NCI-H2107 (cell line): ENCODE measurements around the gene CSPG4.
A peak's percentile ranks its signal among the peaks of the same experiment; 100 is the strongest.
"Not testable (repeated sequence)": the region's sequence is repeated elsewhere in the genome, so short reads cannot be mapped to it uniquely, and the experiment has no call there.

Experiments used
- DNase-seq: peaks from one replicate; lab custom pipeline; 2025; lab: John Stamatoyannopoulos, UW

CSPG4 gene

DNA sequence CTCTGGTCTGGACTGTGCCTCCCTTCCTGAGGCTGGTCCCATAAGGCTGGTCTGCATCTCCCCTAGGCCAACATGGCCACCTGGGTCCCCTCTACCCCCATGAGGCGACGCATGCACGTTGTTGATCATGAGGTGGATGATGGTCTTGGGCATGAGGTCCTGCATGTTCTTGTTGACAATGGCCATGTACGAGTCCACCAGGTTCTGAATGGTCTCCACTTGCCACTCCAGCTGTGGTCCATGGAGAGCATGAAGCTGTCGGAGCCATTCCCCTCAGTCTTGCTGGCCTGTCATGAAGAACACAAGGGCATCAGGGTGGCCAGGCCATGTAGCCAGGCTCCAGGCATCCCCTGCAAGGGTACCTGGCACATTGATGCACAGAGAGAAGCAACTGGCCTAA lies 27.1 kb upstream of the CSPG4 start:
- DNase-seq, result no peak

DNA sequence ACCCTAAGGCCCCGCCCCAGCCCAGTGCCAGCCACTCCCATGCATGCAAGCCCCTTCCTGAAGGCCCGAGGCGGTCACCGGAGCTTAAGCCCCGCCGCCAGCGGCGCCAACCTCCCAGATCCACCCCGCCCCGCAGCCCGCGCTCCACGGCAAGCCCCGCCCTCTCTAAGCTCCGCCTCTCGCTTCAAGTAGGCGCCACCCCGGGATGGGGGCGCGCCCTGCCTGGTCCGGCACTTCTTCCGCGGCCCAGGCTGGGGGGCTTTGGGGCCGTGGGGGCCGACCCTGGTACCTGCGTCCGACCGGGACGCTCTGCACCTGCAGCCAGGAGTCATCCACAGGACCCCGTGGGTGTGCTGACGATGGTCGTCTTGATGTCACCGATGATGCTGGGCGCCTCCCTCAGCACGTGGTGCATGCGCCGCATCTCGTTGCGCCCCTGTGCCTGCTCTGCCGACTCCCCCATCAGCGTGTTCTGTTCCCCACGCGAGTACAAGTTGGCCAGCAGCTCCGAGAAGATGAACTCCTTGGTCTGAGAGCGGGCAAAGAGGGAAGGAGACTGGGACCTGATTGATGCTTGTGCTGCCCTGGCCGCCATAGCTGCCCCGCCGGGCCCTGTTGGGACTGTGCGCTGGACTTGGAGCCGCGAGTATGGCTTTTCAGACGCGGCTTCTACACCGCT lies 26.1 kb upstream of the CSPG4 start:
- DNase-seq, result peak; percentile 62

GRCh38 chr15:75738014-75738646 lies 25.5 kb upstream of the CSPG4 start:
- DNase-seq, result no peak

- DNase-seq, result not testable (repeated sequence)
These were observed 24.7 kb upstream of the CSPG4 start for GRCh38 chr15:75737116-75738013.

DNA sequence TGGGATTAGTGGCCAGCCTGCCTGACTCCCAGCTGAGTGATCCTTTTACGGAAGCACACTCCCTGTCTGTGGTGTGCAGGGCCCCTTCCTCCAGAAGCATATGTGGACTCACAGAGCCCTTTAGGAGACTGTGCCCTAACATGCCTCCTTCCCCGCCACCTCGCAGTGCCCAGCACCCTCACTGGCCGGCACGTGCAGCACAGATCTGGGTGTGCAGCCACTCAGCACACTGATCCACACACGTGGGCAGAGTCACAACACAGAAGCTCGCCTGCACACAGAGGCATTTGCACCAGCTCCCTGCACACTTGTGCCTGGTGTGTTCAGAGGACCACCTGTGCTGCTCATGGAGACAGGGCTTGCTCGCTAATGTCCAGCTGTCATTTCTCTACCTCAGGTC lies 23.6 kb upstream of the CSPG4 start:
- DNase-seq, result no peak

DNA sequence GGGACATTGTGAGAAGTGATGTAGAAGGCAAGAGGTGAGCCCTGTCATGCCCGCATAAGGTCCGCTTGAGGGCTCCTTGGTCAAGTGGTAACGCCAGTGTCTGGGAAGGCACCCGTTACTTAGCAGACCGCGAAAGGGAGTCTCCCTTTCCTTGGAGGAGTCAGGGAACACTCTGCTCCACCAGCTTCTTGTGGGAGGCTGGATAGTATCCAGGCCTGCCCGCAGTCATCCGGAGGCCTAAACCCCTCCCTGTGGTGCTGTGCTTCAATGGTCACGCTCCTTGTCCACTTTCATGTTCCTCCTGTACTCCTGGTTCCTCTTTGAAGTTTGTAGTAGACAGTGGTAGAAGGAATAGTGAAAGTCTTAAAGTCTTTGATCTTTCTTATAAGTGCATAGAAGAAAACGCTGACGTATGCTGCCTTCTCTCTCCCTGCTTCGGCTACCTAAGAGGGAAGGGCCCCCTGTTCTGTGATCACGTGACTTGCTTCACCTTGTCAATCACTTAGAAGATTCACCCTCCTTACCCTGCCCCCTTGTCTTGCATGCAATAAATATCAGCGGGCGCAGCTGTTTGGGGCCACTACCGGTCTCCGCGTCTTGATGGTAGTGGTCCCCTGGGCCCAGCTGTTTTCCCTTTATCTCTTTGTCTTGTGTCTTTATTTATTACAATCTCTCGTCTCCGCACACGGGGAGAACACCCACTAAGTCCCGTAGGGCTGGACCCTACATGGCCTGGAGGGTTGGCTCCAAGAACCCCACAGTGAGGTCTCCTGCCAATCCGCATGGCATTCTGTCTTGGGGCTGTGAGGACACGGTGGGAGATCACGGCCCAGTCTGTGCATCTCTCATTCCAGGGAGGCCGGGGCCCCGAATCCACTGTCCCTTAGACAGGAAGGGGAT lies 22.5 kb upstream of the CSPG4 start:
- DNase-seq, result not testable (repeated sequence)

DNA sequence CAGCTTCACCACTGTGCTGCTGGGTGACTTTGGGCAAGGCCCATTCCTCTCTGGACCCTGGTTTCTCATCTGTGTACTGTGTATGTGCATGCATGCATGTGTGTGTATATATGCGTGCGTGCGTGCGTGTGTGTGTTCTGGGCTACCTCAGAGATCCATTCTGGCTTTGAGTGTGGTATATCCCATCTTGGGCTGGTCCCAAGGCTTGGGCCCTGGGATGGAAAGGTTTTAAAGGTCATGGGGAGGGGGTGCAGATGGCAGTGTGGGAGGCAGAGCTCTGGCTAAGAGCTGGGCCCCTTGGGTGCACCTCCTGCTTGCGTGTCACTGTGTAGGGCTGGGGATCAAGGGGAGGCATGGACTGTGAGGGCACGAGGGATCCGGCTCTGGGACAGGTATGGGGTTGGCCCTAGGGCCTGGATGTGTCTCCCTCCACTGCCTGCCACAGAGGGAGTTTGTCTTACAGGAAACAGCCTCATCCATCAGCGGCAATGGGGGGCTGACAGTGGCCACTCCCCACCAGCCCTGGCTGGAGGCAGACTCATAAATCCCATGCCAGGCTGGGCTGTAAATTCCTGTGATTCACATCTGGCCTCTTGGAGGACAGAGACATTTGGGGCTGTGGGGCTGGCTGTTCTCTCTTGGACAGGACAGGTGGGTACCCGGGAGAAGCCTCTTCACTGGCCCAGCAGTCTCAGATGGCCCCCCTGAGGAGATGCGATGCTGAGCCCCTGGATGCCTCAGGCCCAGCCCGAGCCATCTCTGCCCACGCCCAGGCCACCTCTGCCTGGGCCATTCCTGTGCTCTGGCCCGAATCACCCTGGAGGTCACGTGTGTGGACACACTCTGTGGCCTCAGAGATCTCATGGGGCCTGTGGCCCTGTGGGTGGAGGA lies 21.4 kb upstream of the CSPG4 start:
- DNase-seq, result no peak

GRCh38 chr15:75732809-75733451 lies 20.3 kb upstream of the CSPG4 start:
- DNase-seq, result no peak

- DNase-seq, result no peak
These were observed 19.6 kb upstream of the CSPG4 start for GRCh38 chr15:75732177-75732808.

DNA sequence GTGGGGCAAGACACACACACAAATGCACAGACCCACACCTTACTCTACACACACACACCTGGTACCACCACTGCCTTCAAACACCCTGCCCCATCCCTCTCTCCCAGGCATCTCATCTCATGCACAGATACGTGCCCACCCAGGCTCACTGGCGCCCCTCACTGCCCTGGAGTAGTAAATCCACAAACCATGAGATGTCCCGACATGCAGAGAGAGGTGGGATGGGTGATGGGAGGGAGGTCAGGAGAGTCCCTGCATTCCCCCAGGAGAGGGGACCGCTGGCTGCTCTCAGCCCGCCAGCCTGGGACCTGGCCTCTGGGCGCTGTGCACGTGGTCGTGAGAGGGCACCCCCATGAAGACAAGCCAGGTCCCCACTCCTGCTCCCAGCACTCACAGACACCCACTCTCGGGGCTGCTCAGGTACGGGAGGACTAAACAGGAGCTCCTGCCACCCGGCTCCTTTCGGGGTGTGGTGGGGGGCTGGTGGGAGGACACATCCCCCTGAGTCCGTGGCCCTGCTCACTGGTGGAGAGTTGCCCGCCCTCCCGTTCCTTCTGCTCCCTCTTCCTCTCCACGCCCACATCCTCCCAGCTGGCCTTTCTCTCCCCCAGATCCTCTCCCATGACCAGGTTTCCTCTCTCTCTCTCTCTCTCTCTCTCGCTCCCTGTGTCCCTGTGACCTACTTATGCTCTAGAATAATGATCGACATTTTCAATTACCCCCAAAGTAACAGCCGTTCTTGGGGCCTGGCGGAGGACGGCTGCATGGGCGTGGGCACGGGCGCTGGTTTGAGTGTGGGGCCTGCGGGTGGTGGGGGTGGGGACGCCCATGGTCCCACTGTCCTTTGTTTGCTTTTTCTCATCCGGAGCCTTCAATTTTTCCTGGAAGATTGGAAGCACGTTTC lies 18.9 kb upstream of the CSPG4 start:
- no peak for DNase-seq

DNA sequence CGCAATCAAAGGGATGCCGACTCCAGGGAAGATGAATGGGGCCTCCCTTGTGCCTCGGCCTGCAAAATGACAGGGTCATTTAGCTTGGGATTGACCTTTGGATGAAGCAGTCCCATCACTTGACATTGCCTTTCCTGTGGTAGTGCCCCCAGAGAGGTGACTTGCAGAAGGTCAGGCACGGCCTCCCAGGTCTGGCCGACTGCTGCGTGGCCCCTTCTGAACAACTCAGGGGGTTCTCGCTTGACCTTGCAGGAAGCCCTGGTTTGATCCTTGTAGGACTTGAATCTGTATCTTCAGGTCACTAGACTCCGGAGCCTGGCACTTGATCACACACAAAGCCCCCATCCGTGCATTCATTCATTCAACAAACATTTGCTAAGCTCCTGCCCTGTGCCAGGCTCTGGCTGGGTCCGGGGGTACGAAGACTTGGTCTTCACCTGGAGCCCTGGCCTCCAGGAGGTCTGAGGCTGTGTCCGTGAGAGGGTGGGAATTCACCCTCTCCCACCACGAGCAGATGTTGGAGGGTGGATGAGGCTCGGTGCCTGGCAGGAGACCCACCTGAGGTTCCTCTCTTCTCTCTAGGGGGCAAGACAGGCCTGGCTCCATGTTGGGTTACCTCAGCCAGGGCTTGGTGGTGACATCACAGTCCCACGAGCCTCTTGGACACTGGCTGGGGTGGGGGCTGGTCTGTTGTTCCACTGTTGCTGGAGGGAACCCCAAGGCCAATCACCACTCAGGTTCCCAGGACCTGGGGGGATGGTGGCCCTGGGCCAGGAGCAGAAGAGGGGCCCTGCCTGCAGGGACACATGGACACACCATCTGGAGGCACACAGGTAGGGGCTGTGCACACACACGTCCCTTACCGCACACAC lies 18.0 kb upstream of the CSPG4 start:
- DNase-seq, result not testable (repeated sequence)

DNA sequence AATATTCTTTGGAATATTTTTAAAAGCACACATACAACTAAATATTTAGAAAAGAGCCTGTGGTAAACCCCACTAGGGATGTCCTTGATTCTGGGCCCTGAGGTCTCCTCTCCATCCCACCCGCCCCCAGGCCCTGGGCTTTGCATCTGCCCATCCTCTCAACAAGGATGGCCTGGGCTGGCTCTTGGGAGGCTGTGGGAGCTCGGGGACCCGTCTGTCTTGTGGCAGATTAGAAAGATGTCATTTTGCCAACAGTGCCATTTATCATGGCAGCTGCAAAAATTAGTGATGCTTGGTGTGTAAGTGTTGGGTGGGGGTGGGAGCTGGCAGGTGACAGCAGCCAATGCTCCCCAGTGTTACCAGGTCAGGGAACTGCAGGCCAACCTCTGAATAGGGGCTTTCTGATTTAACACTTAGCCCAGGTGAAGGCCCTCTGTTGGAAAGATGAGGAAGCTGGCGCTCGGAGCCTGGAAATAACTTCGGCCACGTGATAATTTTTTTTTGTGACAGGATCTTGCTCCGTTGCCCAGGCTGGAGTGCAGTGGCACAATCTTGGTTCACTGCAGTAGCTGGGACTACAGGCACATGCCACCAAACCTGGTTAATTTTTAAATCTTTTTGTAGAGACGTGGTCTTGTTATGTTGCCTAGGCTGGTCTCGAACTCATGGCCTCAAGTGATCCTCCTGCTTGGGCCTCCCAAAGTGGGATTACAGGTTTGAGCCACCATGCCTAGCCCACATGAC lies 16.9 kb upstream of the CSPG4 start:
- no peak for DNase-seq

GRCh38 chr15:75727851-75728715 lies 15.4 kb upstream of the CSPG4 start:
- DNase-seq, result no peak

DNA sequence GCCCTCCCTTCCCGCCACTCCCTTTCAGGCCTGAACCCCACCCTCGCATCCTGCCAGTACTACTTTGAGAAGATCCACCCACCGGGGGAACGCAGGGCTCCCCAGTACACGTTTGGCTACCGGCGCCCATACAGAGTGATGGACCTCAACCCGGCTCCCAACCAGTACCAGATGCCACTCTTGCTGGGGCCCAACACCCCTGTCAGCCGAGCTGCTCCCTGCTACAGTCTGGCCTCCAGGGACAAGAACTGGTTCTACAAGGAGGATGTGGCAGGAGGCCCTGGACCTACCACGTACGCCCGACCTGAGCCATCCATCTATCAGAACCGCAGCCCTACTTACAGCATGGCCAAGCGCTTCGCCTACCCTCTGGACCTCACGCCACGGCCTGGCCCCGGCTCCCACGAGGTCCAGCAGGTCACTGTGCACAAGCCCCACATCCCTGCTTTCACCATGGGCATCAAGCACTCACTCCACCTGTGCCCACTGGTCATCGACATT lies 14.4 kb upstream of the CSPG4 start:
- no peak for DNase-seq

DNA sequence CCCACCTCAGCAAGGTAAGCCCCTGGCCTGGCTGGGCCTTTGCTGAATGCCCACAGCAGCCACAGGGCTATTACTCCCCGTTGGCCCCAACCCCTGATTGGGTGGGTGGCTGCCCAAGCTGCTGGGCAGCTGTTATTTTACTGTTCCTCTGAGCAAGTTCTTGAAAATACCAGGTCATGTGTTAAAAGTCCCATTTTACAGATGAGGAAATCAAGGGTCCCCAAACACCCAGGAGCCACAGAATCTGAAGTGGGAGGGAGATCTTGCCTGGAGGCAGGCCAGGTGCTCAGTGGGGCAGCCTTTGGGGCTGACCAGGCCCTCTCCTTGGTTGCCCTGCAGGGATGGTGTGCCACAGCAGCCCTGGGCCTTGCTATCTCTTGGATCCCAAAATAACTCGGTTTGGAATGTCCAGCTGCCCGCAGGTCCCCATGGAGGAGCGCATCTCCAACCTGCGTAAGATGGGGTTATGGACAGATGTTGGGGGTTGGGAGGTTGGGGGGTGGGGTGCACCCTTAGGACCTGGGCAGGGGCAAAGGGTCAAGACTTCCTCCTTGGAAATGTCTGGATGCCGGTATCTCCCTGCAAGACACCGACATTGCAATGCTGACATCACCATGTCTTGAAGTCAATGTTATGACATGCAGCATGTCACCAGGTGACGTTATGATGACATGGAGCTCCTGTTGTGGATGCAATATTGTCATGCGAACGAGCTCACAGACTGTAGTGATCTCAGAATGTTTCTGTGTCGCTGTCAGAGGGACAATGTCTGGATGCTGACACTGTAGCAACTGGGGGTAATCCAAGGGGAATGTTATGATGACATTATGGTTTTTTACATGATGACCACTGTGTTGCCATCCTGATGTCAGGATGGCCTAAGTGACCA lies 13.3 kb upstream of the CSPG4 start:
- no peak for DNase-seq
